SJCRH30 (cell line): ENCODE data around the gene NCKAP5L. TPM values are rescaled to one million over a fixed set of nuclear protein-coding genes. Genes with fewer than 3 reads are reported as not detected.
"Not testable (repeated sequence)": the region's sequence is repeated elsewhere in the genome, so short reads cannot be mapped to it uniquely, and the experiment has no call there.

Experiments
- DNase-seq, 2 experiments: peaks; one replicate each; pipeline ENCODE4 v3.0.0-alpha.2; 2015 to 2020
- H3K27ac ChIP-seq: fragments of 250-450 bp; sonication (Bioruptor Pico); 2 replicates; pipeline ENCODE4 v1.5.1; 2020; ENCODE audit warnings: mild to moderate bottlenecking, moderate library complexity
- H3K27me3 ChIP-seq: fragments of 250-450 bp; sonication (Bioruptor Pico); 2 replicates; pipeline ENCODE4 v1.5.1; 2020; ENCODE audit warnings: mild to moderate bottlenecking, moderate library complexity
- H3K36me3 ChIP-seq: fragments of 250-450 bp; sonication (Bioruptor Pico); 2 replicates; pipeline ENCODE4 v1.5.1; 2020; ENCODE audit warnings: mild to moderate bottlenecking, moderate library complexity
- H3K4me1 ChIP-seq: fragments of 250-450 bp; sonication (Bioruptor Pico); 2 replicates; pipeline ENCODE4 v1.5.1; 2020; ENCODE audit warnings: mild to moderate bottlenecking, moderate library complexity
- H3K4me3 ChIP-seq: fragments of 250-450 bp; sonication (Bioruptor Pico); 2 replicates; pipeline ENCODE4 v1.5.1; 2020; ENCODE audit warnings: mild to moderate bottlenecking, moderate library complexity
- H3K9me3 ChIP-seq: fragments of 250-450 bp; sonication (Bioruptor Pico); replicated peaks from 2 replicates; pipeline ENCODE4 v1.5.1; 2020; ENCODE audit warnings: mild to moderate bottlenecking, moderate library complexity
- total RNA-seq: library from RNA; depleted of rRNA; stranded (reverse); fragments of >200 nt; shearing (Covaris generic); gene quantifications from 2 replicates; pipeline ENCODE4 v1.2.3, GENCODE V29; 2014; rRNA removed

NCKAP5L gene
- total RNA-seq = 80.1 and 80.7 TPM in 2 replicates

GRCh38 chr12:49828133-49829091, at the start of gene NCKAP5L:
TSS of gene NCKAP5L (minus strand) at chr12:49828413. CDS start at chr12:49804044, 24,369 bp downstream.
- Histone ChIP-seq H3K4me3 (peak within 1 kb of the TSS; percentile 82), H3K4me1 (peaks cover 24% of the 10 kb centered on the region), H3K27me3 (no peaks in the 10 kb centered on the region), H3K9me3 (no peaks in the 10 kb centered on the region), H3K27ac (peak within 1 kb of the TSS; percentile 92), H3K36me3 (peaks cover 16% of the 10 kb centered on the region; the same call in 1 of the 2 replicates)
- DNase-seq = peak; percentile 99

- Histone ChIP-seq H3K4me1 (peaks cover 19% of the 10 kb centered on the region), H3K36me3 (no peaks in the 10 kb centered on the region), H3K27ac (no peak overlapping the region), H3K27me3 (0 out of 2 replicates have a peak, but pooled peaks cover 1% of the 10 kb centered on the region), H3K9me3 (no peaks in the 10 kb centered on the region), H3K4me3 (no peak overlapping the region)
- DNase-seq = no peak
Observed at GRCh38 chr12:49877066-49877465, 48.9 kb upstream of the NCKAP5L start.

GRCh38 chr12:49876070-49876469, 47.9 kb upstream of the NCKAP5L start:
- H3K27me3 ChIP-seq = no peaks in the 10 kb centered on the region
- H3K27ac ChIP-seq = no peak overlapping the region
- H3K36me3 ChIP-seq = no peaks in the 10 kb centered on the region
- DNase-seq = no peak
- no peak overlapping the region for H3K4me3 ChIP-seq
- H3K4me1 ChIP-seq = peaks cover 27% of the 10 kb centered on the region
- no peaks in the 10 kb centered on the region for H3K9me3 ChIP-seq

GRCh38 chr12:49875115-49875720, 47.0 kb upstream of the NCKAP5L start:
- DNase-seq = no peak
- Histone ChIP-seq H3K36me3 (no peaks in the 10 kb centered on the region), H3K4me3 (no peak overlapping the region), H3K4me1 (peaks cover 36% of the 10 kb centered on the region), H3K27ac (no peak overlapping the region), H3K27me3 (no peaks in the 10 kb centered on the region), H3K9me3 (no peaks in the 10 kb centered on the region)

GRCh38 chr12:49874142-49874897, 46.1 kb upstream of the NCKAP5L start:
- peaks cover 43% of the 10 kb centered on the region for H3K4me1 ChIP-seq
- H3K4me3 ChIP-seq = no peak overlapping the region
- DNase-seq = peak in 1 of 2 experiments; percentile 1
- no peaks in the 10 kb centered on the region for H3K27me3 ChIP-seq
- H3K36me3 ChIP-seq = no peaks in the 10 kb centered on the region
- H3K9me3 ChIP-seq = no peaks in the 10 kb centered on the region
- H3K27ac ChIP-seq = no peak overlapping the region

- Histone ChIP-seq H3K27ac (no peak overlapping the region), H3K36me3 (no peaks in the 10 kb centered on the region), H3K4me1 (peaks cover 48% of the 10 kb centered on the region), H3K9me3 (no peaks in the 10 kb centered on the region), H3K27me3 (no peaks in the 10 kb centered on the region), H3K4me3 (no peak overlapping the region)
- peak in 1 of 2 experiments; percentile 39 for DNase-seq
Observed at GRCh38 chr12:49873361-49873934, 45.2 kb upstream of the NCKAP5L start.

- Histone ChIP-seq H3K9me3 (no peaks in the 10 kb centered on the region), H3K4me1 (peaks cover 54% of the 10 kb centered on the region), H3K36me3 (no peaks in the 10 kb centered on the region), H3K27ac (no peak overlapping the region), H3K4me3 (no peak overlapping the region), H3K27me3 (no peaks in the 10 kb centered on the region)
- peak in 1 of 2 experiments; percentile 26 for DNase-seq
Observed at GRCh38 chr12:49872781-49873181, 44.6 kb upstream of the NCKAP5L start.

- DNase-seq = no peak
- Histone ChIP-seq H3K27ac (no peak overlapping the region), H3K27me3 (no peaks in the 10 kb centered on the region), H3K36me3 (no peaks in the 10 kb centered on the region), H3K4me1 (peaks cover 58% of the 10 kb centered on the region), H3K4me3 (no peak overlapping the region), H3K9me3 (no peaks in the 10 kb centered on the region)
Observed at GRCh38 chr12:49872381-49872780, 44.2 kb upstream of the NCKAP5L start.

- H3K4me3 ChIP-seq, H3K27me3 ChIP-seq, H3K36me3 ChIP-seq, H3K27ac ChIP-seq, H3K9me3 ChIP-seq: not testable (repeated sequence)
- peak; percentile 60 to 67 for DNase-seq
- H3K4me1 ChIP-seq = peaks cover 64% of the 10 kb centered on the region
Observed at GRCh38 chr12:49871811-49872251, 43.6 kb upstream of the NCKAP5L start.

GRCh38 chr12:49871263-49871561, 43.0 kb upstream of the NCKAP5L start:
- Histone ChIP-seq H3K4me3 (no peak overlapping the region), H3K4me1 (peaks cover 66% of the 10 kb centered on the region), H3K27ac (no peak overlapping the region), H3K9me3 (no peaks in the 10 kb centered on the region), H3K36me3 (no peaks in the 10 kb centered on the region), H3K27me3 (no peaks in the 10 kb centered on the region)
- no peak for DNase-seq

GRCh38 chr12:49870501-49871262, 42.5 kb upstream of the NCKAP5L start:
- Histone ChIP-seq H3K27ac (peak overlapping the region; percentile 71; the same call in 1 of the 2 replicates), H3K4me1 (peaks cover 66% of the 10 kb centered on the region), H3K36me3 (no peaks in the 10 kb centered on the region), H3K9me3 (no peaks in the 10 kb centered on the region), H3K4me3 (no peak overlapping the region), H3K27me3 (no peaks in the 10 kb centered on the region)
- DNase-seq = no peak

GRCh38 chr12:49869816-49870500, 41.7 kb upstream of the NCKAP5L start:
- H3K27ac ChIP-seq = peak overlapping the region; percentile 71
- H3K36me3 ChIP-seq = no peaks in the 10 kb centered on the region

GRCh38 chr12:49868952-49869815, 41.0 kb upstream of the NCKAP5L start:
- H3K9me3 ChIP-seq = no peaks in the 10 kb centered on the region
- H3K36me3 ChIP-seq = no peaks in the 10 kb centered on the region
- peak overlapping the region; percentile 71 for H3K27ac ChIP-seq
- H3K27me3 ChIP-seq = no peaks in the 10 kb centered on the region
- peaks cover 70% of the 10 kb centered on the region for H3K4me1 ChIP-seq
- DNase-seq = peak; percentile 99 to 100
- H3K4me3 ChIP-seq = peak overlapping the region; percentile 13

More at GRCh38 chr12:49869816-49870500, 41.7 kb upstream of the NCKAP5L start:
- H3K4me3 ChIP-seq = no peak overlapping the region
- DNase-seq = peak in 1 of 2 experiments; percentile 37
- H3K9me3 ChIP-seq = no peaks in the 10 kb centered on the region
- H3K27me3 ChIP-seq = no peaks in the 10 kb centered on the region
- peaks cover 66% of the 10 kb centered on the region for H3K4me1 ChIP-seq
